GM18861 (cell line): ENCODE measurements around the gene CDH10.

Source experiments
- ATAC-seq: cut with Tn5 transposase; IDR thresholded peaks from one replicate; pipeline ENCODE4 v1.9.1; 2021; ENCODE audit not compliant: unreplicated experiment

CDH10 gene

GRCh38 chr5:24644761-24645160 lies at the start of gene CDH10:
Gene CDH10 (minus strand): TSS chr5:24644978. CDS start chr5:24593490, 51,488 bp downstream.
- ATAC-seq, result no peak

GRCh38 chr5:24693609-24694008 lies 48.8 kb upstream of the CDH10 start:
- ATAC-seq, result no peak

- ATAC-seq, result no peak
These were observed 46.3 kb upstream of the CDH10 start for GRCh38 chr5:24691074-24691473.

- no peak for ATAC-seq
These were observed 36.3 kb upstream of the CDH10 start for GRCh38 chr5:24681106-24681505.

GRCh38 chr5:24668050-24668449 lies 23.3 kb upstream of the CDH10 start:
- ATAC-seq, result no peak

- no peak for ATAC-seq
These were observed 4.8 kb upstream of the CDH10 start for GRCh38 chr5:24649531-24649930.

- no peak for ATAC-seq
These were observed 2.1 kb upstream of the CDH10 start for GRCh38 chr5:24646915-24647314.

- no peak for ATAC-seq
These were observed 705 bp upstream of the CDH10 start for GRCh38 chr5:24645483-24645882.

GRCh38 chr5:24643880-24644279 lies 898 bp downstream of the CDH10 start:
- no peak for ATAC-seq

- no peak for ATAC-seq
These were observed 1.6 kb downstream of the CDH10 start for GRCh38 chr5:24643156-24643555.

GRCh38 chr5:24642022-24642421 lies 2.8 kb downstream of the CDH10 start:
- no peak for ATAC-seq

DNA sequence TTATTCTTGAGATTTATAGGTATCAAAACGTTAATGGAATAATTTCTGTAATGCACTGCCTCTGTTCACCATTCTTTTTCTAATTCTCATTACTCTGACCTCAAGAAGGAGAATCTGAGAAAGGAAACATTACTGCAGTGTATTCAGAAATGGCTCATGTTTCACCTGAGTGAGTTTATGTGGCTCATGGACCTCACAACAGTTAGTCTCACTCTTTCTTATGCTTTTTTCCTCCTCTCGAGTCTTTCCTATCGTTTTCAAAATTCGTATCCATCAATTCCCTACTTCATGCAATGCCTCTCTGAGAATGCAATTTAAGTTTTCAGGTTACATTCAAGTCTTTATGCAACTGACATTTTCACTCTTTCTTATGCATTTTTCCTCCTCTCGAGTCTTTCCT lies 9.6 kb downstream of the CDH10 start:
- ATAC-seq, result no peak

DNA sequence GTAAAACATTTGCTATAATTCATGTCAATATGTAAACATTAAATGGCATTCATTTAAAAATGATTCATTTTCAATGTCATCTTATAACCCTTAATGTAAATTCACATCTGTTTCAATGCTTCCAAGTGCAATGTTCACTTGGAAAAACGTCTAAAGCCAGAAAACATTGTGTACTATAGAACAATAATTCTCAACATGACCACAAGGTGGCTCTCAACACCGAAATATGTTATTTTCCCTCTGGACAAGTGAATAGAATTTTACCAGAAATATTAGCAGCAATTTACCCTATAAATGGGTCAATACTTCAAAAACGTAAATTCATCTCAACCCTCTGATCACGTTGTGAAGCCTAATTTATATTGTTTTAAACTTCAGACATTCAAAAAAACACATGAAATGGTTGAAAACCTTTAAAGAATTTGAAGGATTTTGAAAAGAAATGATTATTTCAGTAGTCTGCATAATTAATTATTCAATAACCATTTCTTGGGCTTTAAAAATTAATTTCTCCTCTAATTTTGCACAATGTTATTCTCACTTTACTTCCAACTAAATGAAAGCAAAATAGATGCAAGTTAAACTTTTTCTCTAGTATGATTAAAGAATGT lies 11.0 kb downstream of the CDH10 start:
- no peak for ATAC-seq

- ATAC-seq, result no peak
These were observed 12.4 kb downstream of the CDH10 start for GRCh38 chr5:24632353-24632752.

DNA sequence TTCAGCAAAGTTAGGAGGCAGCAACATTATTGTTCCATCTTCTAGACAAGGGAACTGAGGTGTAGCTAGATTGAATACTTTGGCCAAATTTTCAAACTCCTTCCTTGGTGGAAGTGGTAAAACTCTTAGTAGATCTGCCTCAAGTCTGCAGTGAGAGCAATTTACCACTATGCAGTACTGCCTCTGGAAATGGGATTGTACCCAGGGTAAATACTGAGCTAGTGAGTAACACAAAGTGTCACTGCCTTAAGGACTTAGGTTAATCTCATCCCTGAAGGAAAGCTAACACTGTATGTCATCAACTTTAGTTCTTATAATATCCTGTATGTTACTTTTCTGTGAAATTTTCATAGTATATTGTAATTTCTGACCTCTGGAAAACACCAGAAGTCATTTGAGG lies 13.9 kb downstream of the CDH10 start:
- ATAC-seq, result no peak

- no peak for ATAC-seq
These were observed 15.0 kb downstream of the CDH10 start for GRCh38 chr5:24629798-24630197.

GRCh38 chr5:24624872-24625271 lies 19.9 kb downstream of the CDH10 start:
- ATAC-seq, result no peak

DNA sequence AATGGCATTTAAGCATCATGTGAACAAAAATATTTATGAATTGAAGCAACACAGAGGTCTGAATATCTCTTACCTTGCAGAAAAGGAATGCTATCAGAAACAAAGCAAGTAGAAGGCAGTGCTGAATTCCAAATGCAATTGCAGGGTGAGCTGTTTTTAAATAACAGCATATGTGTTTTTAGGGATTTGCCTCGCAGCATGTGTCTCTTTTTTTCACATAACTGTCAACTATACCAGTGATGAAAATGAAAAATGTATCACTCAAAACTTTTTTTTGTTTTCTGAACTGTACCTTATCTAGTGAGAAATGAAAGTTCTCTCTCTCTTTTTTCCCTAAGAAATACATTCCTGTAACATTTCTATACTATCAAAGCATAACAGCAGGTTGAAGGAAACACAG lies 21.2 kb downstream of the CDH10 start:
- no peak for ATAC-seq

DNA sequence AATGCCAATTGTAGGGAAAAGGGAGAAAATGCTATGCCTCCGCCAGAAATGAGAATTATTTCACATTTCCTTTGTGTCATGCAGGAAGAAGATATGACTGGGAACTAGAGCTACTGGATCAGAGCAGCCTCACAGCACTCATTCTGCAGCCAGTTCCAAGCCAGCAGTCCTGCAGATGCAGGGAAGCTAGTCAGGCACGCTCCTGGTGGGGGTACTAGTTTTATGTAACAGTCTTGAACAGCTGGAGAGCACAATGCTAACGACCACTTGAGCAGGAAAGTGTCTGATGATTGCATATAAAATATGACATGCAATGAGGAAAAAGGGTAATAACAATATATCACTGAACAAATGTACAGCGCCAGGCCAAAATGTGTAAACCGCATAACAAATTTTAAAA lies 21.7 kb downstream of the CDH10 start:
- no peak for ATAC-seq

DNA sequence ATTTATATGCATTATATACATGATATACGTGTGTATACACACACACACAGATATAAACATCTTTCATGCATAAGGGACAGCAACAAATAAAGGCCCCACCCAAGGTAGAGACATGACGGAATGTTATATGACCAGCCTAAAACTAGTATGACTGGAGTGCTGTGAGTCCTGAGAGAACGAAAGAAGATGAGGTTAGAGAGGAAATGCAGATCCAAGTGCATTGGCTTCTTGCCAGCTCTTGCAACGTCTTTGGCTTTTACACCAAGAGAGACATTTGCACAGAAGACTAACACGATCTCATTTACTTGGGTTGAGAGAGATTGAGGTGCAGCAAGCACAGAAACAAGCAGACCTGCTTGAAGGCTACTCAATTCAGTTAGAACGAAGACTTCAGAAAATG lies 23.0 kb downstream of the CDH10 start:
- ATAC-seq, result no peak

DNA sequence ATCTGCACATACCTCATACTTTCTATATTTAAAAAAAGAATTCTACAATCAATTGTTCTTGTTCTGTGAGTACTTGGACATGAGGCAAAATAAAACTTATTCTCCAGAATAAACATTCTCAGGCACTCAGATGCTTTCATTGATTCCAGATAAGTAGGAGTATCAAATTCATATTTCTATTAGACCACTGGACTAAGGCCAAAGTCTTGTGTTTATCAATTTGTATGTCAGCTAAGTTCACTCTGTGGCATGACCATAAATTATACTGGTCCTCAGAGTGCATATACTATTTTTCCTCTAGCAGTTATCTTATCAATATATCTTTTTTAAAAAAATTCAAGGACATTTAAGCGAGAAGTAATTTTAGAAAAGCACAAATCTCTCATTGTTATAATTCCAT lies 28.2 kb downstream of the CDH10 start:
- no peak for ATAC-seq

DNA sequence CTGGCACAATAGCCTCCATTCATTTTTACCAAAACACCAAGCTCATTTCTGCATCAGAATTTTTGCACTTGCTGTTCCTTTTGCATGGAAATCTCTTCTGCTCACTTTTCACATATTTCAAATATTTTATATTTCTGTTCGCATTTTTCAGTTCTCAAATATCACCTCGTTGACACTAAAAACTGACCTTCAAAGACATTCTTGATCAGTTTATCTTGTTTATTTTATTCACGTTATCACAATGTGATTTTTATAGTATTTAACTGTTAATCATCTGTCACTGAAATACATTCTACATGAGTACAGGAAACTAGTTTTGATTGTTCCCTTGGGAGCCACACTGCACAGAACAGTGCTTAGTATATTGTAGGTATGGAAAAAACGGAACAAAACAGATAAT lies 29.6 kb downstream of the CDH10 start:
- no peak for ATAC-seq

GRCh38 chr5:24609706-24610105 lies 35.1 kb downstream of the CDH10 start:
- ATAC-seq, result no peak

GRCh38 chr5:24606971-24607370 lies 37.8 kb downstream of the CDH10 start:
- ATAC-seq, result no peak
